Sigmoid colon (tissue), 7 donors: ENCODE measurements around the gene PEAR1. TPM values are rescaled to one million over a fixed set of nuclear protein-coding genes. Genes with fewer than 3 reads are reported as not detected.

Experiments
- DNase-seq: peaks from one replicate; pipeline ENCODE4 v3.0.0-alpha.2; 2019
- H3K27ac ChIP-seq, 4 donors: fragments of 200-600 bp; sonication (generic); one replicate each; pipeline ENCODE4 v1.5.1; 2016 to 2019; ENCODE audit warnings: mild to moderate bottlenecking in 1 of 4
- H3K27me3 ChIP-seq, 3 donors: fragments of 200-600 bp; sonication (generic); one replicate each; pipeline ENCODE4 v1.5.1; 2019; ENCODE audit warnings: mild to moderate bottlenecking in 1 of 3
- H3K36me3 ChIP-seq, 4 donors: fragments of 200-600 bp; sonication (generic); one replicate each; pipeline ENCODE4 v1.5.1; 2016 to 2019
- H3K4me1 ChIP-seq, 4 donors: fragments of 200-600 bp; sonication (generic); one replicate each; pipeline ENCODE4 v1.5.1; 2017 to 2019
- H3K4me3 ChIP-seq, 4 donors: fragments of 200-600 bp; sonication (generic); one replicate each; pipeline ENCODE4 v1.5.1; 2017 to 2019; ENCODE audit warnings: mild to moderate bottlenecking in 2 of 4, moderate library complexity in 1 of 4
- H3K9me3 ChIP-seq, 4 donors: fragments of 200-600 bp in 3 of 4; sonication (generic) in 3 of 4; one replicate each; pipeline versions ENCODE4 v1.5.1 to v1.6.1; 2013 to 2019
- EP300 ChIP-seq, 4 donors: sonication (generic); formaldehyde crosslinking; IDR thresholded peaks; one replicate each; pipeline ENCODE4 v1.6.1; 2017; ENCODE audit warnings: antibody characterized with exemption in 4 of 4
- POLR2A ChIP-seq, 2 donors: fragments of 450-650 bp; IDR thresholded peaks; one replicate each; pipeline ENCODE4 v1.6.1; 2016; ENCODE audit warnings: antibody characterized with exemption in 2 of 2, mild to moderate bottlenecking in 2 of 2, moderate library complexity in 2 of 2
- POLR2AphosphoS5 ChIP-seq, 4 donors: sonication (generic); formaldehyde crosslinking; IDR thresholded peaks; one replicate each; pipeline ENCODE4 v1.6.1; 2017; ENCODE audit warnings: antibody characterized with exemption in 4 of 4
- WGBS, 2 donors: extraction: QIAGEN DNeasy Blood & Tissue Kit; methylation state at CpG; one replicate each; pipeline ENCODE4 v1.1.7; 2013; 5-methylcytosine and 5-hydroxymethylcytosine counted together
- intact Hi-C: fragments of 100-400 bp; cut with DNase I; formaldehyde crosslinking; loops from one replicate; pipeline ENCODE4 v1.15.1; 2023
- polyA plus RNA-seq, 3 donors: library from polyadenylated mRNA; stranded (reverse); fragments of 200-250 nt; gene quantifications; one replicate each; pipeline ENCODE4 v1.2.3, GENCODE V29; 2013
- total RNA-seq, 4 donors: library from RNA; depleted of rRNA; stranded (reverse); fragments of >200 nt; gene quantifications; one replicate each; pipeline ENCODE4 v1.1.0, GENCODE V29; 2016
- TF ChIP-seq, protein P1 (sequence below), 4 experiments: fragments of 450-650 bp in 3 of 4; fragments of 200-600 bp in 1 of 4; IDR thresholded peaks; one replicate each; pipeline ENCODE4 v1.5.1; 2016 to 2019; ENCODE audit warnings: antibody characterized with exemption in 4 of 4, mild to moderate bottlenecking in 3 of 4, moderate library complexity in 2 of 4
- donor health status: healthy with polysubstance abuse.
- donor health status: Bipolar disorder and iron deficiency.
- donor health status: healthy.

Gene PEAR1
- total and polyA plus RNA-seq, 7 donors, result under 0.01 to 8.3 (median 3.8) TPM

- intact Hi-C loops, result no loop called here
- WGBS, 2 donors, result 2 to 8% methylated on average over 39 of the region's 39 CpGs
- no peak within 1 kb of the TSS for H3K27ac ChIP-seq
Measured at GRCh38 chr1:156858959-156859522, 34.5 kb upstream of the PEAR1 start, which contains the start of gene INSRR. TSS of gene INSRR (minus strand) at chr1:156859117. CDS start at chr1:156858621, 496 bp downstream.

DNA sequence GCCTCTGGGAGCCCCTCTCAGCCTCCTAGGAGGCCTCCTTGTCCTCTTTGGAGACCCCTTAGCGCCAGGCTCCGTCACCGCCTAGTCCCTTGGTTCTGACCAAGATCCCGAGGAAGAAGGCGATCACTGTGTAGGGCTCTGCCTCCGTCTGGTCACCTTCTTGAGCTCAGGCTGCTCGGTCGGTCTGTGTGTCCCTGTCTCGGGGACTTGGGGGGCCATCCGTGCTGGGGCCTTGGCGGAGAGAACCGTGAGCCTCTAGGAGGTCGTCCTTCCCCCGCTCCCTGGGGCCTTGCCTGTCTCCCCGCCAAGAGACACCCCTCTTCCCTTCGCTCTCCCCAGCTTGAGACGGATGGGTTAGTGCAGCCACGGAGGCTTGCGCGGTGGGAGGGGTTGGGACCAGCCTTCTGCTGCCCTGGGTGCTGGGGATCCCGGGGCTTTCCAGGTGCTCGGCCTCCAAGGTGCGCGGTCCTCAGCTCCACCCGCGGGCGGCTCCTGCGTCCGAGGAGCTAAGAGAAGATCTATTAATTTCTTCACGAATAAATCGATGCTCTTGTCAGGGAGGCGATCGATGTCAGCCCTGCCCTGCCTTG is 33.9 kb upstream of the PEAR1 start:
- Histone ChIP-seq H3K36me3 (no peaks in the 10 kb centered on the region), H3K9me3 (no peaks in the 10 kb centered on the region), H3K27me3 (peaks cover 21 to 76% (median 67%) of the 10 kb centered on the region in 3 donors), H3K4me3 (peak overlapping the region; percentile 4 to 35 (median 19)), H3K27ac (no peak overlapping the region), H3K4me1 (peaks cover 0 to 32% (median 28%) of the 10 kb centered on the region in 4 donors)
- 3 to 4% methylated on average over 33 of the region's 33 CpGs for WGBS, 2 donors
- TF ChIP-seq POLR2A (IDR thresholded peaks at IDR 0.05), result no peak
- no peak for TF ChIP-seq EP300 (IDR thresholded peaks at IDR 0.05)
- TF ChIP-seq, protein P1, sequence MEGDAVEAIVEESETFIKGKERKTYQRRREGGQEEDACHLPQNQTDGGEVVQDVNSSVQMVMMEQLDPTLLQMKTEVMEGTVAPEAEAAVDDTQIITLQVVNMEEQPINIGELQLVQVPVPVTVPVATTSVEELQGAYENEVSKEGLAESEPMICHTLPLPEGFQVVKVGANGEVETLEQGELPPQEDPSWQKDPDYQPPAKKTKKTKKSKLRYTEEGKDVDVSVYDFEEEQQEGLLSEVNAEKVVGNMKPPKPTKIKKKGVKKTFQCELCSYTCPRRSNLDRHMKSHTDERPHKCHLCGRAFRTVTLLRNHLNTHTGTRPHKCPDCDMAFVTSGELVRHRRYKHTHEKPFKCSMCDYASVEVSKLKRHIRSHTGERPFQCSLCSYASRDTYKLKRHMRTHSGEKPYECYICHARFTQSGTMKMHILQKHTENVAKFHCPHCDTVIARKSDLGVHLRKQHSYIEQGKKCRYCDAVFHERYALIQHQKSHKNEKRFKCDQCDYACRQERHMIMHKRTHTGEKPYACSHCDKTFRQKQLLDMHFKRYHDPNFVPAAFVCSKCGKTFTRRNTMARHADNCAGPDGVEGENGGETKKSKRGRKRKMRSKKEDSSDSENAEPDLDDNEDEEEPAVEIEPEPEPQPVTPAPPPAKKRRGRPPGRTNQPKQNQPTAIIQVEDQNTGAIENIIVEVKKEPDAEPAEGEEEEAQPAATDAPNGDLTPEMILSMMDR (IDR thresholded peaks at IDR 0.05), result no peak
- no peak for TF ChIP-seq POLR2AphosphoS5 (IDR thresholded peaks at IDR 0.05)
- no peak for DNase-seq
- intact Hi-C loops, result loop anchor here (10.0 kb wide), 1 partner anchor 135 kb away; the partner anchor contains the start of genes ISG20L2 and METTL25B

More at GRCh38 chr1:156858959-156859522, 34.5 kb upstream of the PEAR1 start, which contains the start of gene INSRR:
- DNase-seq, result no peak
- no peaks in the 10 kb centered on the region for H3K36me3 ChIP-seq
- H3K4me1 ChIP-seq, result peaks cover 0 to 32% (median 28%) of the 10 kb centered on the region in 4 donors
- no peak for TF ChIP-seq EP300 (IDR thresholded peaks at IDR 0.05)
- TF ChIP-seq, protein P1 (IDR thresholded peaks at IDR 0.05), result no peak
- no peak for TF ChIP-seq POLR2A (IDR thresholded peaks at IDR 0.05)
- TF ChIP-seq POLR2AphosphoS5 (IDR thresholded peaks at IDR 0.05), result no peak
- peaks cover 21 to 70% (median 66%) of the 10 kb centered on the region in 3 donors for H3K27me3 ChIP-seq
- H3K4me3 ChIP-seq, result peak within 1 kb of the TSS; percentile 4 to 35 (median 19)
- H3K9me3 ChIP-seq, result no peaks in the 10 kb centered on the region

DNA sequence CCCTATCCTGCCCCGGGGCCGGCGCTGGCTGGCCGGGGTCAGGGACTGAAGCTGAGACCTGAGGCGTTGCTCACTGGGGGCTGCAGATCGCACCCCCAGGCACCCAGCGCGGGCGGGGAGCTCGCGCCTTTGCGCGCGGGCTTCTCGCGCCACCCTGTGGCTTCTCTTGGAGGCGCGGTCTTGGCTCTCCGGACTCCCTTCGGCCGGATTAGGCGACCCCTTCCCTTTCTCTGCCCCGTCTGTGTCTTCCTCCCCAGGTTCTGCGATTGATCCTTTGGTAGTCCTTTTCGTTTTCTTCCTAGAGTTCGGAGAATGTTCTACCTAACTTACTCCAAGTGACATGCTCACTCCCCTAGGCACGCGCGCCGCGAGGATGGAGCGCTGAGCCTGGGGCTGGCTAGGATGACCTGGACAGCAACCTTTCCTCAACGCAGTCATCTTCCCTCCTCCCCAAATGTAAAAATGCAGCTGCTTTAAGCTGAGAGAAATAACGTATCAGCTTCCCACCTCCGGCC is 33.3 kb upstream of the PEAR1 start:
- TF ChIP-seq POLR2A (IDR thresholded peaks at IDR 0.05), result no peak
- no peak for TF ChIP-seq POLR2AphosphoS5 (IDR thresholded peaks at IDR 0.05)
- TF ChIP-seq, protein P1 (IDR thresholded peaks at IDR 0.05), result peak; percentile 33 to 70 (median 58)
- intact Hi-C loops, result loop anchor here (10.0 kb wide), 1 partner anchor 135 kb away; the partner anchor contains the start of genes ISG20L2 and METTL25B
- H3K36me3 ChIP-seq, result no peaks in the 10 kb centered on the region
- H3K27me3 ChIP-seq, result peaks cover 21 to 79% (median 67%) of the 10 kb centered on the region in 3 donors
- peak overlapping the region; percentile 4 to 35 (median 19) for H3K4me3 ChIP-seq
- 1 to 2% methylated on average over 35 of the region's 35 CpGs for WGBS, 2 donors
- no peak overlapping the region for H3K27ac ChIP-seq
- peaks cover 0 to 32% (median 28%) of the 10 kb centered on the region in 4 donors for H3K4me1 ChIP-seq
- no peaks in the 10 kb centered on the region for H3K9me3 ChIP-seq
- DNase-seq, result peak; percentile 74

DNA sequence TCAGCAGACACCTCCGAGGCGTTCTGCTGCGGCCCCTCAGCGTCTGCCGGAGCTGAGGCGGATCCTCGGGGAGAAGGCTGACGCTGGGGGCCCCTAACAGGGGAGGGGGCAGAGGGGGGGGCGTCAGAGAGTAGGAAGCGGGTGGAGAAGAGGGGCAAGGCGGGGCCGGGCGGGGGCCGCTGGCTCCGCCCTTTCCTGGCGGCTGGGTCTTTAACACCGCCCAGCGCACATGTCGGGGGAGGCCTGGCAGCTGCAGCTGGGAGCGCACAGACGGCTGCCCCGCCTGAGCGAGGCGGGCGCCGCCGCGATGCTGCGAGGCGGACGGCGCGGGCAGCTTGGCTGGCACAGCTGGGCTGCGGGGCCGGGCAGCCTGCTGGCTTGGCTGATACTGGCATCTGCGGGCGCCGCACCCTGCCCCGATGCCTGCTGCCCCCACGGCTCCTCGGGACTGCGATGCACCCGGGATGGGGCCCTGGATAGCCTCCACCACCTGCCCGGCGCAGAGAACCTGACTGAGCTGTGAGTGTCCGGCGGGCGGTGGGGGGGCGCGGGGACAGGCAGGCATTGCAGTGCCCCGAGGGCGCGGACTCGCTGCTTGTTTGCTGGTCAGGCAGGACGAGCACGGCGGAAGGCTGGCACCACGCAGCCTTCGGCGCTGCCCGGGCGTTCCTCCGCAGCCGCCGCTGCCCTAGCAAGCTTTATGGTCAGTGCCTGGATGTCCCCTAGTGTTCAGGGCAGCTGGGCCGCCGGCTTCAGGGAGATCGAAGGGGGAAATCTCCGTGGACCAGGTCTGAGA is 32.7 kb upstream of the PEAR1 start, which contains the start of gene NTRK1:
Gene NTRK1 (plus strand): TSS at position 238 of the 796 bp plus-strand sequence. CDS start 70 bp downstream, at position 308.
- DNase-seq, result no peak
- Histone ChIP-seq H3K36me3 (no peaks in the 10 kb centered on the region), H3K4me1 (peaks cover 0 to 32% (median 28%) of the 10 kb centered on the region in 4 donors), H3K27ac (no peak within 1 kb of the TSS), H3K27me3 (peaks cover 21 to 84% (median 68%) of the 10 kb centered on the region in 3 donors), H3K4me3 (peak within 1 kb of the TSS; percentile 4 to 35 (median 19)), H3K9me3 (no peaks in the 10 kb centered on the region)
- TF ChIP-seq, protein P1 (IDR thresholded peaks at IDR 0.05), result no peak
- no peak for TF ChIP-seq EP300 (IDR thresholded peaks at IDR 0.05)
- no peak for TF ChIP-seq POLR2AphosphoS5 (IDR thresholded peaks at IDR 0.05)
- no peak for TF ChIP-seq POLR2A (IDR thresholded peaks at IDR 0.05)
- 3% methylated on average over 69 of the region's 69 CpGs for WGBS, 2 donors
- intact Hi-C loops, result loop anchor here (10.0 kb wide), 1 partner anchor 136 kb away; the partner anchor contains the start of genes ISG20L2 and METTL25B
